Uterus (tissue), 4 donors: ENCODE measurements around the gene TPST2. TPM values are rescaled to one million over a fixed set of nuclear protein-coding genes. Genes with fewer than 3 reads are reported as not detected.

Experiments
- DNase-seq, 2 donors: peaks; one replicate each; pipeline ENCODE4 v3.0.0-alpha.2; 2019 to 2020
- H3K27ac ChIP-seq, 2 donors: fragments of 200-600 bp; sonication (generic); 1 replicate in 1 of 2; 2 replicates in 1 of 2; pipeline ENCODE4 v1.5.1; 2016 to 2018
- H3K27me3 ChIP-seq, 2 donors: fragments of 200-600 bp; sonication (generic); one replicate each; pipeline ENCODE4 v1.5.1; 2018 to 2019; ENCODE audit warnings: control low read depth in 1 of 2
- H3K36me3 ChIP-seq, 2 donors: fragments of 200-600 bp; sonication (generic); one replicate each; pipeline ENCODE4 v1.5.1; 2019; ENCODE audit warnings: control low read depth in 1 of 2
- H3K4me1 ChIP-seq, 2 donors: fragments of 200-600 bp; sonication (generic); one replicate each; pipeline ENCODE4 v1.5.1; 2018 to 2019; ENCODE audit warnings: control low read depth in 1 of 2
- H3K4me3 ChIP-seq, 2 donors: fragments of 200-600 bp; sonication (generic); 1 replicate in 1 of 2; 2 replicates in 1 of 2; pipeline ENCODE4 v1.5.1; 2018 to 2019; ENCODE audit warnings: mild to moderate bottlenecking in 1 of 2
- H3K9me3 ChIP-seq, 2 donors: fragments of 200-600 bp; sonication (generic); one replicate each; pipeline ENCODE4 v1.5.1; 2019; ENCODE audit warnings: control low read depth in 1 of 2
- POLR2A ChIP-seq, 2 donors: fragments of 450-650 bp; IDR thresholded peaks; one replicate each; pipeline ENCODE4 v1.6.1; 2016; ENCODE audit warnings: antibody characterized with exemption in 2 of 2, mild to moderate bottlenecking in 1 of 2, moderate library complexity in 1 of 2
- intact Hi-C: fragments of 100-400 bp; cut with DNase I; formaldehyde crosslinking; loops from one replicate; pipeline ENCODE4 v1.15.1; 2023; ENCODE audit warnings: low total_unique reads
- total RNA-seq, 4 donors: library from RNA; depleted of rRNA in 3 of 4; stranded (reverse); fragments of >200 nt in 3 of 4; gene quantifications; one replicate each; pipeline versions ENCODE4 v1.1.0 to v1.2.4, GENCODE V29; 2014 to 2023
- TF ChIP-seq, protein P1 (sequence below), 4 experiments: fragments of 200-600 bp in 2 of 4; fragments of 450-650 bp in 2 of 4; sonication (generic) in 2 of 4; IDR thresholded peaks; one replicate each; pipeline ENCODE4 v1.5.1; 2016 to 2019; ENCODE audit warnings: antibody characterized with exemption in 4 of 4, mild to moderate bottlenecking in 2 of 4, moderate library complexity in 1 of 4
- donor health status: DM: yes; HTN: yes; CAD: no.

The TPST2 gene
- total RNA-seq, 4 donors from 2014 or later = 32.4 to 71.5 (median 43.8) TPM

DNA sequence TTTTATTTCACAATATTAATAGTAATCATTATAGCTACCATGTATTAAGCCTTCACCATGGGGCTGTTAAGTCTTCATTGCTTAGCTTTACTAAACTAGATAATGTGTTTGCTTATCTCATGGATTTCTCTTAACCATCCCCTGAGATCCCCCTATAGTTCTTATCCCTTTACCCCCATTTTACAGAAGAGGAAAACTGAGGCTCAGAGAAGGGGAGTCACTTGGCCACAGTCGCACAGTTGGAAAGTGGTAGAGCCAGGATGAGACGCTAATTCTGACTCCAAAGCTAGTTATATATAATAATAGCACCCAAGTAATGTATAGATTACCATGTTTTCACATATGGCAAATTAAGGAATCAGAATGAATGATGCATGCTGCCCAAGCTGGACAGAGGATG, 67.9 kb downstream of the TPST2 start:
- DNase-seq = no peak
- intact Hi-C loops = no loop called here
- H3K9me3 ChIP-seq = no peaks in the 10 kb centered on the region
- H3K4me3 ChIP-seq = no peak overlapping the region
- TF ChIP-seq POLR2A (IDR thresholded peaks at IDR 0.05) = no peak
- TF ChIP-seq, protein P1, sequence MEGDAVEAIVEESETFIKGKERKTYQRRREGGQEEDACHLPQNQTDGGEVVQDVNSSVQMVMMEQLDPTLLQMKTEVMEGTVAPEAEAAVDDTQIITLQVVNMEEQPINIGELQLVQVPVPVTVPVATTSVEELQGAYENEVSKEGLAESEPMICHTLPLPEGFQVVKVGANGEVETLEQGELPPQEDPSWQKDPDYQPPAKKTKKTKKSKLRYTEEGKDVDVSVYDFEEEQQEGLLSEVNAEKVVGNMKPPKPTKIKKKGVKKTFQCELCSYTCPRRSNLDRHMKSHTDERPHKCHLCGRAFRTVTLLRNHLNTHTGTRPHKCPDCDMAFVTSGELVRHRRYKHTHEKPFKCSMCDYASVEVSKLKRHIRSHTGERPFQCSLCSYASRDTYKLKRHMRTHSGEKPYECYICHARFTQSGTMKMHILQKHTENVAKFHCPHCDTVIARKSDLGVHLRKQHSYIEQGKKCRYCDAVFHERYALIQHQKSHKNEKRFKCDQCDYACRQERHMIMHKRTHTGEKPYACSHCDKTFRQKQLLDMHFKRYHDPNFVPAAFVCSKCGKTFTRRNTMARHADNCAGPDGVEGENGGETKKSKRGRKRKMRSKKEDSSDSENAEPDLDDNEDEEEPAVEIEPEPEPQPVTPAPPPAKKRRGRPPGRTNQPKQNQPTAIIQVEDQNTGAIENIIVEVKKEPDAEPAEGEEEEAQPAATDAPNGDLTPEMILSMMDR (IDR thresholded peaks at IDR 0.05) = no peak
- H3K27ac ChIP-seq = no peak overlapping the region
- no peaks in the 10 kb centered on the region for H3K4me1 ChIP-seq
- no peaks in the 10 kb centered on the region for H3K36me3 ChIP-seq
- no peaks in the 10 kb centered on the region for H3K27me3 ChIP-seq

DNA sequence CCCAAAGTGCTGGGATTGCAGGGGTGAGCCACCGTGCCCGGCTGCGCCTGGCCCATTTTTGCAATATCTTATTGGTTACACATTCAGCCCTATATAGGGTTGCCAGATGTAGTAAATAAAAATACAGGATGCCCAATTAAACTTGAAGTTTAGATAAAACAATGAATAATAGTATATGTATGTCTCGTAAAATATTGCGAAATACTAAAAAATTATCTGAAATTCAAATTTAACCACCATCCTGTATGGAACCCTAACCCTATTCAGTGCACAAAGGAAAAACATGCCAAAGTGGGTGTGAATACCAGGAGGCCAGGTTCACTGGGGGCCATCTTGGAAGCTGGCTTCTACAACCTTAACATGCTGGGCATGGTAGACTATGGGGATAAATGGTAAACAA, 72.5 kb downstream of the TPST2 start:
- H3K9me3 ChIP-seq = no peaks in the 10 kb centered on the region
- no peaks in the 10 kb centered on the region for H3K4me1 ChIP-seq
- H3K36me3 ChIP-seq = no peaks in the 10 kb centered on the region
- TF ChIP-seq POLR2A (IDR thresholded peaks at IDR 0.05) = no peak
- TF ChIP-seq, protein P1 (IDR thresholded peaks at IDR 0.05) = no peak
- H3K27me3 ChIP-seq = no peaks in the 10 kb centered on the region
- no peak overlapping the region for H3K4me3 ChIP-seq
- no peak for DNase-seq
- intact Hi-C loops = no loop called here
- H3K27ac ChIP-seq = no peak overlapping the region

DNA sequence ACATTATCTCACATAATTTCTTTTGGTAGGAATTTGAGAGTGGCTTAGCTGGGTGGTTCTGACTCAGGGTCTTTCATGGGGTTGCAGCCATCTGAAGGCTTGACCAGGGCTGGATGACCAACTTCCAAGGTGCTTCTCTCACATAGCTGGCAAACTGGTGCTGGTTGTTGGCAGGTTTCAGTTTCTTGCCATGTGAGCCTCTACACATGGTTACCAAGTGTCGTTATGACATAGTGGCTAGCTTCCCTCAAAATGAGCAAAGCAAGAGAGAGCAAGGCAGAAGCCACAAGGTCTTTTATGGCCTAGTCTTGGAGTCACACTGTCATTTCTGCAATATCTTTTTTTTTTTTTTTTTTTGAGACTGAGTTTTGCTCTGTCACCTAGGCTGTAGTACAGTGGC, 73.4 kb downstream of the TPST2 start:
- Histone ChIP-seq H3K4me3 (no peak overlapping the region), H3K27ac (no peak overlapping the region), H3K36me3 (no peaks in the 10 kb centered on the region), H3K9me3 (no peaks in the 10 kb centered on the region), H3K4me1 (peaks cover 0 to 2% of the 10 kb centered on the region in 2 donors), H3K27me3 (no peaks in the 10 kb centered on the region)
- no peak for TF ChIP-seq POLR2A (IDR thresholded peaks at IDR 0.05)
- TF ChIP-seq, protein P1 (IDR thresholded peaks at IDR 0.05) = no peak
- intact Hi-C loops = no loop called here
- DNase-seq = no peak

DNA sequence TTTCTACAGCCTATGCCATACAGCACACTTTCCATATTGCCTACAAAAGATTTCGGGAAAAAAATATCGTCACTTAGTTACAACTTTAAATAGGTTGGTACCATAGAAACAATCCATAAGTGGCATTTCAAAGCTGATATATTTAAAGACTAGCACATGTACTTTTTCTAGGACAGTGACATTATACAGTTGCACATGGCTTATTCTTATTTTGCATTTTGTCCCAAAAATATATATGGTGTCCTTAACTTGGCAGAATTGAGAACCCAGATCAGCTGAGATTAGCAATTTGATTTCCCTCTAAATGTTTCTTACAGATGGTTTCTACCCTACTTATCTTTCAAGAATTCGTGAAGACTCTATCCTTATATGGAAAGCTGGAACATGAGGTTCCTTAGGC, 74.0 kb downstream of the TPST2 start:
- Histone ChIP-seq H3K27ac (no peak overlapping the region), H3K36me3 (no peaks in the 10 kb centered on the region), H3K27me3 (no peaks in the 10 kb centered on the region), H3K4me1 (peaks cover 0 to 3% of the 10 kb centered on the region in 2 donors), H3K4me3 (no peak overlapping the region), H3K9me3 (no peaks in the 10 kb centered on the region)
- no peak for DNase-seq
- TF ChIP-seq POLR2A (IDR thresholded peaks at IDR 0.05) = no peak
- TF ChIP-seq, protein P1 (IDR thresholded peaks at IDR 0.05) = no peak
- intact Hi-C loops = no loop called here

DNA sequence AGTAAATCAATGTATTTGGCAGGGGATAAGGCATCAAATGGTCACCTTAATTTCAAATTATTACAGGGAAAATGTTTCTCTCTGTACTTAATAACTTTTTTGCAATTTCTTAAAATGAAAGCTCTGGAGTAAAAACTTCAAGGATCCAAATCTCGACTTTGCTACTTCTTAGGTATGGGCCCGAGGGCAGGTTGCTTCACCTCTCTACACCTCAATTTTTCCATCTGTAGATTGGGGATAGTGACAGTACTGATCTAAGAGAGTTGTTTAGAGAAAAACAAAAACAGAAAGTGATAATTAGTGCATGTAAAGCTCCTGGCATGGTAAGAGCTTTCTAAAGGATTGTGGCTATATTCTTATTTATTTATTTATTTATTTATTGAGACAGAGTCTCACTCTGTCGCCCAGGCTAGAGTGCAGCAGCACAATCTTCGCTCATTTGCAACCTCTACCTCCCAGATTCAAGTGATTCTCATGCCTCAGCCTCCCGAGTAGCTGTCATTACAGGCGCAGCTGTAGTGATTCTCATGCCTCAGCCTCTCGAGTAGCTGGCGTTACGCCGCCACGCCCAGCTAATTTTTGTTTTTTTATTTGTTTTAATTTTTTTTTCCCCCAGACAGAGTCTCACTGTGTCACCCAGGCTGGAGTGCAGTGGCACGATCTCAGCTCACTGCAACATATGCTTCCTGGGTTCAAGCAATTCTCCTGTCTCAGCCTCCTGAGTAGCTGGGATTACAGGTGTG, 75.3 kb downstream of the TPST2 start:
- Histone ChIP-seq H3K27me3 (no peaks in the 10 kb centered on the region), H3K9me3 (no peaks in the 10 kb centered on the region), H3K27ac (no peak overlapping the region), H3K4me3 (no peak overlapping the region), H3K36me3 (no peaks in the 10 kb centered on the region), H3K4me1 (peaks cover 0 to 3% of the 10 kb centered on the region in 2 donors)
- DNase-seq = no peak
- no peak for TF ChIP-seq POLR2A (IDR thresholded peaks at IDR 0.05)
- TF ChIP-seq, protein P1 (IDR thresholded peaks at IDR 0.05) = no peak
- intact Hi-C loops = no loop called here
